Stimulated activated CD8-positive, alpha-beta memory T cell treated with anti-CD3 and anti-CD28 coated beads, Interleukin-4, amount 100 ng/mL, for 24 hours (primary cell): ENCODE measurements around the gene IRF2BPL.
"Not testable (repeated sequence)": the region's sequence is repeated elsewhere in the genome, so short reads cannot be mapped to it uniquely, and the experiment has no call there.

Experiments
- DNase-seq: peaks from one replicate; pipeline ENCODE4 v3.0.0-alpha.2; 2020; ENCODE audit warnings: low read depth

Gene IRF2BPL

GRCh38 chr14:77033622-77034589, 5.4 kb upstream of the IRF2BPL start:
- peak; percentile 76 for DNase-seq

GRCh38 chr14:77032844-77033621, 4.5 kb upstream of the IRF2BPL start:
- peak; percentile 71 for DNase-seq

DNA sequence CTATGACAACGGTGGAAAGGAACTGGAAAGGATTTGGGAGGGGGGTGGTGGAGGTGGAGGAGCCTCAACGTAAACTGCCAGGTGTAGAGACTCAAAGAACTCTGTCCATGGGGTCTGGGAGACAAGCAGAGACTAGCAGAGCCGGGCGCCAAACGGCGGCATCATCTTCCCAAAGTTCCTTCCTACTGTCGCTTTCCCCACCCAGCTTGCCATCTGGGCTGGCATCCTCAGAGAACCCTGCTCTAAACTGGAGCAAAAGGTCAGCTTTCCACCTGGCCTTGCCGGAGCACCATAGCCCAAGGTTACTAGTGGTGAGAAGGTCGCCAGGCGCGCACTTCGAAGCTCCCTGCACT, 4.0 kb upstream of the IRF2BPL start:
- DNase-seq: no peak

DNA sequence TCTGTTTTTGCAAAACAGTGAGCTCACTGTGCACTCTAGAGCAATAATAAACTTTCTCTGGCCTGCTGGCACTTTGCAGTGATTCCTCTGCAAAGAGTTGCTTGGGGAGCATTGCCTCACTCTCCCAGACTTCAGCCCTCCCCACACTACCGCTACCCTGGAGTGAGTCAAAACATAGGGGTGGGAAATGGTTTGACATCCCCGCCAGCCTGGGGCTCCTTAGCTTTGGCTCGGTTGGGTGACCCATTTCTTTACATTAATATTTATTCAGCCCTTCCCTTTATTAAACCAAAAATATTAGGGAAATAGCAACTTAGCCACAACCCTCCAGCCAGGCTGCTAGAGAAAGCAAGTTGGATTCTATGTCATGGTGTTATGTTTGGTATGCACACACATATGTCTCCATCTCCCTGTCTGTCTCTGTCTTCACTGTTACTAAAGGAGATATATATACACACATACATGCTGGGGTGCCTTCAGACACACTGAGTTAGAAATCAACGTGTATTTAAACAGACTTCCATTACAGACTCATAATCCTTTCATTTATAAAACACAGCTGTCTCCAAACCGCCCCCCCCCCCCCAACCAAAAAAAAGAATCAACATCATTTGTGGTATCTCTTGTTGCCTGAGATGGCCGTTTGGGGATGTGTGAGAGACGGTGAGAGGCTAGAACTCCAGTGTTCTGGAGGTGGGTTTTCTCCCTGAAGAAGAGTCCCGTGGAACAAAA, 3.4 kb upstream of the IRF2BPL start:
- no peak for DNase-seq

GRCh38 chr14:77027538-77028383, 747 bp downstream of the IRF2BPL start:
- no peak for DNase-seq

- no peak for DNase-seq
Observed at GRCh38 chr14:77026930-77027537, 1.5 kb downstream of the IRF2BPL start.

DNA sequence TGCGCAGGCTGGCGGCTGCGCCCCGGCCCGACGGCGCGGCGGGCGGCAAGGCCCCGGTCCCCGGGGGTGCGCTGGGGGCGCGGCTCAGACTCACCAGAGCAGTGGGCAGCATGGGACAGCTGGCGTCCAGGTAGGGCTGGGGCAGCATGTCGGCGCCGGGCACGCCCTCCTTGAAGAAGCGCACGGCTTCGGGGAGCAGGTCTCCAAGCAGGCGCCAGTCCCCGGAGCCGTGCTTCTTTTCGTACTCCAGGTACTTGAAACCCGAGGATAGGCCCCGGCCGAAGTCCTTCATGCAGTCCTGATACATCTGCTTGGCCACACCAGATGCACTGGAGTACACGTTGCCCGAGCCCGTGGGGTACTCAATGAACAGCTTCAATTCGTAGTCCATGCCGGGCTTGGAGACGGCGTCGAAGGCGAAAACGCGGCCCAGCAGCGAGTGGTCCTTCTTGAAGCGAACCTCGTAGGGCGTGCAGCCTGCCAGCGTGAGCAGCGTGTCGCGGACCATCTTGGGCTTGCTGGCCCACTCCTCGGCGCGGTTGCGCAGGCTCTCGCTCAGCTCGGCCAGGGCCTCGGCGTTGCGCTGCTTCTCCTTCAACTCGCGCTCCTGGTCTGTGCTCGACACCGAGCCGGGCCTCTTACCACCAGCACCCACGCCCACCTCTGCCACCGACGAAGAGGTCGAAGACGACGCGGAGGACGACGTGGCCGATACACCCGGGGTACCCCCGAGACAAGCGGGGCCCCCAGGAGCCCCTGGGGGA, 2.2 kb downstream of the IRF2BPL start:
- no peak for DNase-seq

- DNase-seq: no peak
Observed at GRCh38 chr14:77025744-77026165, 2.8 kb downstream of the IRF2BPL start.

- DNase-seq: no peak
Observed at GRCh38 chr14:77024171-77024691, 4.3 kb downstream of the IRF2BPL start.

- DNase-seq: no peak
Observed at GRCh38 chr14:77023001-77023996, 5.2 kb downstream of the IRF2BPL start.

- no peak for DNase-seq
Observed at GRCh38 chr14:77022236-77022852, 6.2 kb downstream of the IRF2BPL start.

DNA sequence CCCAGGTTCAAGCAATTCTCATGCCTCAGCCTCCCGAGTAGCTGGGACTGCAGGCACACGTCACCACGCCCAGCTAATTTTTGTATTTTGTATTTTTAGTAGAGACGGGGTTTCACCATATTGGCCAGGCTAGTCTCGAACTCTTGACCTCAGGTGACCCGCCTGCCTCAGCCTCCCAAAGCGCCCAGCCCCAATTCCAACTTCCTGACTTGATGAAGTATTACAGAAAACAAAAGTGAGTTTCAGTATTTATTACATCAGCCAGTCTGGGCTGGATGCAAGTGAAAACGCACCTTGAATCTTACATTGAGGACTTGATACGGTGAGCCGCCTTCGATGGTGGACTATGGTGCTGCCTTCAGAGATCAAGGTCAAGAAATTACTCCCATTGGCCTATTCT, 7.1 kb downstream of the IRF2BPL start:
- not testable (repeated sequence) for DNase-seq

- DNase-seq: no peak
Observed at GRCh38 chr14:77018785-77019184, 9.7 kb downstream of the IRF2BPL start.

- DNase-seq: no peak
Observed at GRCh38 chr14:77017666-77018065, 10.8 kb downstream of the IRF2BPL start.

- no peak for DNase-seq
Observed at GRCh38 chr14:77014734-77015133, 13.8 kb downstream of the IRF2BPL start.

- no peak for DNase-seq
Observed at GRCh38 chr14:77014004-77014604, 14.4 kb downstream of the IRF2BPL start.

DNA sequence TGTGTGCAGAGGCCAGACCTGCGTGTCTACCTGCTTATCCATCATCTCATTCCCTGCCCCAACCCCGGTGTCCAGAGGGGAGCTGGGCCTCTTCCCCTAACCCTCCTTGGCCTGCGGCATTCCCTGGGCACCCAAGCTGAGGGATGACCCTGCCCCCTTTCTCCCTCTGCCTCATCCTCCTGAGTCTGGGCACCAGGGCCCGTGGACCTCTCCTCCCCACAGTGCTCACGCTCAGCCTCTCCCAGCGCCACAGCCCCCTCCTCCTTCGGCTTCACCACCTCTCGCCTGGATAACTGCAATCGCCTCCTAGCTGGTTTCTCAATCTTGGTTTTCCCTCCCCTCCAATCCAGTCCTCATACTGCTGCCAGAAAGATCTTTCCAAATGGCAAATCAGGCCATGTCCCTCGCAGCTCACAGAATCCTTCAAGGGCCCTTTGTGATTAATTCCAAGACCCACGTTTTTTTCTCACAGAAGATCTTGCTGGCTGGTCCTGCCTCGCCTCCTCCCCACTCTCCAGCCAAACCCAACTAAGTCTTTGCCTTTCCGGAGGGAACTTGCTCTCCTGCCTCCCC, 16.2 kb downstream of the IRF2BPL start:
- DNase-seq: no peak
